ENCODE data around the gene FDX2.
A peak's percentile ranks its signal among the peaks of the same experiment; 100 is the strongest.

- TF ChIP-seq CTCF (conservative IDR thresholded peaks at IDR 0.05; ENCODE audit: low read depth in 2 of 2) (no peak), EZH2 (IDR thresholded peaks at IDR 0.05; ENCODE audit: low read depth, unreplicated experiment) (no peak), EZH2phosphoT487 (IDR thresholded peaks at IDR 0.05; ENCODE audit: unreplicated experiment) (no peak), STAT1 (IDR thresholded peaks at IDR 0.05; ENCODE audit: unreplicated experiment) (no peak), POLR2AphosphoS5 (IDR thresholded peaks at IDR 0.05; ENCODE audit: low read depth) (peak; percentile 73), ZNF462 (CRISPR knock-in tag; IDR thresholded peaks at IDR 0.05) (no peak), NANOG (IDR thresholded peaks at IDR 0.05; ENCODE audit: borderline replicate concordance) (no peak), CREB1 (CRISPR knock-in tag; IDR thresholded peaks at IDR 0.05; ENCODE audit: low read depth) (no peak)
- TF ChIP-seq, protein P1, sequence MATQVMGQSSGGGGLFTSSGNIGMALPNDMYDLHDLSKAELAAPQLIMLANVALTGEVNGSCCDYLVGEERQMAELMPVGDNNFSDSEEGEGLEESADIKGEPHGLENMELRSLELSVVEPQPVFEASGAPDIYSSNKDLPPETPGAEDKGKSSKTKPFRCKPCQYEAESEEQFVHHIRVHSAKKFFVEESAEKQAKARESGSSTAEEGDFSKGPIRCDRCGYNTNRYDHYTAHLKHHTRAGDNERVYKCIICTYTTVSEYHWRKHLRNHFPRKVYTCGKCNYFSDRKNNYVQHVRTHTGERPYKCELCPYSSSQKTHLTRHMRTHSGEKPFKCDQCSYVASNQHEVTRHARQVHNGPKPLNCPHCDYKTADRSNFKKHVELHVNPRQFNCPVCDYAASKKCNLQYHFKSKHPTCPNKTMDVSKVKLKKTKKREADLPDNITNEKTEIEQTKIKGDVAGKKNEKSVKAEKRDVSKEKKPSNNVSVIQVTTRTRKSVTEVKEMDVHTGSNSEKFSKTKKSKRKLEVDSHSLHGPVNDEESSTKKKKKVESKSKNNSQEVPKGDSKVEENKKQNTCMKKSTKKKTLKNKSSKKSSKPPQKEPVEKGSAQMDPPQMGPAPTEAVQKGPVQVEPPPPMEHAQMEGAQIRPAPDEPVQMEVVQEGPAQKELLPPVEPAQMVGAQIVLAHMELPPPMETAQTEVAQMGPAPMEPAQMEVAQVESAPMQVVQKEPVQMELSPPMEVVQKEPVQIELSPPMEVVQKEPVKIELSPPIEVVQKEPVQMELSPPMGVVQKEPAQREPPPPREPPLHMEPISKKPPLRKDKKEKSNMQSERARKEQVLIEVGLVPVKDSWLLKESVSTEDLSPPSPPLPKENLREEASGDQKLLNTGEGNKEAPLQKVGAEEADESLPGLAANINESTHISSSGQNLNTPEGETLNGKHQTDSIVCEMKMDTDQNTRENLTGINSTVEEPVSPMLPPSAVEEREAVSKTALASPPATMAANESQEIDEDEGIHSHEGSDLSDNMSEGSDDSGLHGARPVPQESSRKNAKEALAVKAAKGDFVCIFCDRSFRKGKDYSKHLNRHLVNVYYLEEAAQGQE (IDR thresholded peaks at IDR 0.05; ENCODE audit: unreplicated experiment) = no peak
- TF ChIP-seq, protein P2, sequence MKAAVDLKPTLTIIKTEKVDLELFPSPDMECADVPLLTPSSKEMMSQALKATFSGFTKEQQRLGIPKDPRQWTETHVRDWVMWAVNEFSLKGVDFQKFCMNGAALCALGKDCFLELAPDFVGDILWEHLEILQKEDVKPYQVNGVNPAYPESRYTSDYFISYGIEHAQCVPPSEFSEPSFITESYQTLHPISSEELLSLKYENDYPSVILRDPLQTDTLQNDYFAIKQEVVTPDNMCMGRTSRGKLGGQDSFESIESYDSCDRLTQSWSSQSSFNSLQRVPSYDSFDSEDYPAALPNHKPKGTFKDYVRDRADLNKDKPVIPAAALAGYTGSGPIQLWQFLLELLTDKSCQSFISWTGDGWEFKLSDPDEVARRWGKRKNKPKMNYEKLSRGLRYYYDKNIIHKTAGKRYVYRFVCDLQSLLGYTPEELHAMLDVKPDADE (IDR thresholded peaks at IDR 0.05) = no peak
Observed at GRCh38 chr19:10353793-10354391, 38.1 kb upstream of the FDX2 start.
